ENCODE results near the gene MAP4K1.
"Not testable (repeated sequence)": the region's sequence is repeated elsewhere in the genome, so short reads cannot be mapped to it uniquely, and the experiment has no call there.

The MAP4K1 gene

GRCh38 chr19:38569368-38569983 lies 48.3 kb downstream of the MAP4K1 start:
- DNase-seq (ENCODE audit: low spot score), result peak; percentile 69

GRCh38 chr19:38565691-38566105 lies 52.1 kb downstream of the MAP4K1 start:
- no peak for DNase-seq (ENCODE audit: low spot score)

- no peak for DNase-seq (ENCODE audit: low spot score)
These were observed 52.6 kb downstream of the MAP4K1 start for GRCh38 chr19:38564981-38565690.

- DNase-seq (ENCODE audit: low spot score), result no peak
These were observed 54.3 kb downstream of the MAP4K1 start for GRCh38 chr19:38563475-38563874.

- DNase-seq (ENCODE audit: low spot score), result no peak
These were observed 55.7 kb downstream of the MAP4K1 start for GRCh38 chr19:38562096-38562495.

- DNase-seq (ENCODE audit: low spot score), result no peak
These were observed 56.1 kb downstream of the MAP4K1 start for GRCh38 chr19:38561658-38562057.

- DNase-seq (ENCODE audit: low spot score), result no peak
These were observed 56.6 kb downstream of the MAP4K1 start for GRCh38 chr19:38561053-38561606.

GRCh38 chr19:38559428-38560401 lies 58.0 kb downstream of the MAP4K1 start:
- DNase-seq (ENCODE audit: low spot score), result no peak

- DNase-seq (ENCODE audit: low spot score), result not testable (repeated sequence)
These were observed 58.8 kb downstream of the MAP4K1 start for GRCh38 chr19:38558933-38559332.

GRCh38 chr19:38557205-38557799 lies 60.5 kb downstream of the MAP4K1 start:
- DNase-seq (ENCODE audit: low spot score), result peak; percentile 87

GRCh38 chr19:38556521-38557174 lies 61.1 kb downstream of the MAP4K1 start:
- DNase-seq (ENCODE audit: low spot score), result no peak

- DNase-seq (ENCODE audit: low spot score), result no peak
These were observed 62.6 kb downstream of the MAP4K1 start for GRCh38 chr19:38555200-38555599.

GRCh38 chr19:38554676-38555141 lies 63.0 kb downstream of the MAP4K1 start:
- DNase-seq (ENCODE audit: low spot score), result no peak

GRCh38 chr19:38553239-38553638 lies 64.5 kb downstream of the MAP4K1 start:
- DNase-seq (ENCODE audit: low spot score), result not testable (repeated sequence)

- no peak for DNase-seq (ENCODE audit: low spot score)
These were observed 66.3 kb downstream of the MAP4K1 start for GRCh38 chr19:38551450-38551813.

GRCh38 chr19:38550376-38550775 lies 67.4 kb downstream of the MAP4K1 start:
- DNase-seq (ENCODE audit: low spot score), result no peak

GRCh38 chr19:38549942-38550341 lies 67.8 kb downstream of the MAP4K1 start:
- DNase-seq (ENCODE audit: low spot score), result no peak

- no peak for DNase-seq (ENCODE audit: low spot score)
These were observed 68.7 kb downstream of the MAP4K1 start for GRCh38 chr19:38549061-38549460.

- DNase-seq (ENCODE audit: low spot score), result no peak
These were observed 70.3 kb downstream of the MAP4K1 start for GRCh38 chr19:38547421-38547820.

GRCh38 chr19:38545596-38545995 lies 72.2 kb downstream of the MAP4K1 start:
- no peak for DNase-seq (ENCODE audit: low spot score)
